Measurements from ENCODE around the gene VAV2. TPM values are rescaled to one million over a fixed set of nuclear protein-coding genes. Genes with fewer than 3 reads are reported as not detected.

VAV2 gene
- total RNA-seq, 3 donors from 2014 or later (not counting 1 experiment from before 2014, with no cell fraction given): 3.9 to 5.1 (median 4.8) TPM

DNA sequence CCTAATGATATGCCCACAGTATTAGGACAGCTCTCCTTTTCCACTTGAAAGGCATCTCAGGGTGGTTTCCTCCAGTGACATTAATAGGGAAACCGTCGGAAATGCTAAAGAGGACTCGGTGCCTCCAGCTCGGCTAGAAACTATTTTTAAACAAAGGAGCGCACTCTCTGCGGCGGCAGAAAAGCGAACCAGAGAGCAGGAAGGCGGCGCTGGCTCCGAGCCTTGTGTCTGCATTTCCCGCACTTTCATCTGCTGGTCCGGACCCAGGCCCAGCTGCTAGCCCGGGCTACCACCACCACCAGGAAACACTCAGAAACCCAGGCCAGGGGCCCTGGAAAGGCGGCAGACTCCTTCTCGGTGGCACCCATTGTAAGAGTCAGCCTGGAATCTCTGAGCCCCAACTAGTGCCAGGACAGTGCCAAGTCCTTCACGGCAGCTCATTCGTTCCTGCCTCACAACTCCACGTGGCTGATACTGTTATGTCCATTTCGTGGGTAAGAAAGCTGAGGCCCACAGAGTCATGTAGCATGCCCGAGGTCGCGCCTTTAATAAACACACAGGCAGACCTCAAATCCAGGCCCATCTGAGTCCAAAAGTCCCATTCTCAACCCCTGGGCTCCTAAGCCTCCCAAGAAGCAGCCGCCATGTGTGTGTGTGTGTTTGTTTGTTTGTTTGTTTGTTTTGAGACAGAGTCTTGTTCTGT is 73.9 kb downstream of the VAV2 start:
- ATAC-seq (no peak), DNase-seq (no peak)
- no peaks in the 10 kb centered on the region for H3K27me3 ChIP-seq (ENCODE audit: control insufficient read depth, insufficient read depth, low read length)
- no peak overlapping the region for H3K4me3 ChIP-seq (ENCODE audit: low read length)
- Mint-ChIP-seq H3K27ac (no peak overlapping the region), H3K9me3 (no peaks in the 10 kb centered on the region), H3K4me3 (no peak overlapping the region), H3K36me3 (no peaks in the 10 kb centered on the region), H3K27me3 (ENCODE audit: low read depth in 2 of 2) (peaks cover 0 to 6% of the 10 kb centered on the region in 2 donors), H3K4me1 (no peaks in the 10 kb centered on the region)
- peaks cover 2% of the 10 kb centered on the region for H3K4me1 ChIP-seq (ENCODE audit: control insufficient read depth, insufficient read depth, low read length)
- no peaks in the 10 kb centered on the region for H3K36me3 ChIP-seq (ENCODE audit: control insufficient read depth, insufficient read depth, low read length)
- no peaks in the 10 kb centered on the region for H3K9me3 ChIP-seq (ENCODE audit: control insufficient read depth, insufficient read depth, low read length)
- 62% methylated on average over 23 of the region's 24 CpGs for WGBS (ENCODE audit: insufficient coverage)
- intact Hi-C loops (cut with micrococcal nuclease): no loop called here
- TF ChIP-seq, protein P1, sequence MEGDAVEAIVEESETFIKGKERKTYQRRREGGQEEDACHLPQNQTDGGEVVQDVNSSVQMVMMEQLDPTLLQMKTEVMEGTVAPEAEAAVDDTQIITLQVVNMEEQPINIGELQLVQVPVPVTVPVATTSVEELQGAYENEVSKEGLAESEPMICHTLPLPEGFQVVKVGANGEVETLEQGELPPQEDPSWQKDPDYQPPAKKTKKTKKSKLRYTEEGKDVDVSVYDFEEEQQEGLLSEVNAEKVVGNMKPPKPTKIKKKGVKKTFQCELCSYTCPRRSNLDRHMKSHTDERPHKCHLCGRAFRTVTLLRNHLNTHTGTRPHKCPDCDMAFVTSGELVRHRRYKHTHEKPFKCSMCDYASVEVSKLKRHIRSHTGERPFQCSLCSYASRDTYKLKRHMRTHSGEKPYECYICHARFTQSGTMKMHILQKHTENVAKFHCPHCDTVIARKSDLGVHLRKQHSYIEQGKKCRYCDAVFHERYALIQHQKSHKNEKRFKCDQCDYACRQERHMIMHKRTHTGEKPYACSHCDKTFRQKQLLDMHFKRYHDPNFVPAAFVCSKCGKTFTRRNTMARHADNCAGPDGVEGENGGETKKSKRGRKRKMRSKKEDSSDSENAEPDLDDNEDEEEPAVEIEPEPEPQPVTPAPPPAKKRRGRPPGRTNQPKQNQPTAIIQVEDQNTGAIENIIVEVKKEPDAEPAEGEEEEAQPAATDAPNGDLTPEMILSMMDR (IDR thresholded peaks at IDR 0.05): no peak
- no peak overlapping the region for H3K27ac ChIP-seq (ENCODE audit: low read length)

GRCh38 chr9:133917375-133917774 is 74.7 kb downstream of the VAV2 start:
- Mint-ChIP-seq H3K4me3 (no peak overlapping the region), H3K4me1 (no peaks in the 10 kb centered on the region), H3K9me3 (no peaks in the 10 kb centered on the region), H3K36me3 (no peaks in the 10 kb centered on the region), H3K27ac (no peak overlapping the region), H3K27me3 (ENCODE audit: low read depth in 2 of 2) (peaks cover 0 to 6% of the 10 kb centered on the region in 2 donors)
- H3K27me3 ChIP-seq (ENCODE audit: control insufficient read depth, insufficient read depth, low read length): no peaks in the 10 kb centered on the region
- TF ChIP-seq, protein P1 (IDR thresholded peaks at IDR 0.05): no peak
- 96% methylated on average over 4 of the region's 5 CpGs for WGBS (ENCODE audit: insufficient coverage)
- intact Hi-C loops (cut with micrococcal nuclease): no loop called here
- H3K4me1 ChIP-seq (ENCODE audit: control insufficient read depth, insufficient read depth, low read length): peaks cover 2% of the 10 kb centered on the region
- no peaks in the 10 kb centered on the region for H3K9me3 ChIP-seq (ENCODE audit: control insufficient read depth, insufficient read depth, low read length)
- no peak overlapping the region for H3K27ac ChIP-seq (ENCODE audit: low read length)
- ATAC-seq (no peak), DNase-seq (no peak)
- no peak overlapping the region for H3K4me3 ChIP-seq (ENCODE audit: low read length)
- no peaks in the 10 kb centered on the region for H3K36me3 ChIP-seq (ENCODE audit: control insufficient read depth, insufficient read depth, low read length)

DNA sequence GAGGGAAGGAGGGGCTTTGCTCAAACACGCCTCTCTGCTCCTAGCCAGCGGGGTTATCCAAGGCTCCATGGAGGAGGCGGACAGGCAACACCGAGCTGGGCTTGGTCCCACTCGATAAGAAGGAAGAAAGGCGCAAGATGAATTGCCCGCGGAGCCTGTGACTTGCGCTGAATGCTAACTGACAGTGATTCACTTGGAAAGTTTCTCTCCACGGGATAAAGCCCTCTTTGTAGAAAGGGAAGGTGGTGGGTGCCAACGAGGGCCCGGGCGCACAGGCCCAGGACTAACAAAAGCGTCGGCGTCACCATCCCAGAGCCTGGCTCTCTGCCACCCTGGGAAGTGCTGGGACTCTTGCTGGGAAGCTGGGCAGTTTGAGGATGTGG is 76.0 kb downstream of the VAV2 start:
- ATAC-seq (no peak), DNase-seq (no peak)
- H3K36me3 ChIP-seq (ENCODE audit: control insufficient read depth, insufficient read depth, low read length): no peaks in the 10 kb centered on the region
- 97% methylated on average over 15 of the region's 16 CpGs for WGBS (ENCODE audit: insufficient coverage)
- Mint-ChIP-seq H3K9me3 (no peaks in the 10 kb centered on the region), H3K27ac (no peak overlapping the region), H3K4me3 (no peak overlapping the region), H3K36me3 (no peaks in the 10 kb centered on the region), H3K27me3 (ENCODE audit: low read depth in 2 of 2) (peaks cover 0 to 6% of the 10 kb centered on the region in 2 donors), H3K4me1 (no peaks in the 10 kb centered on the region)
- no peak overlapping the region for H3K27ac ChIP-seq (ENCODE audit: low read length)
- H3K4me3 ChIP-seq (ENCODE audit: low read length): no peak overlapping the region
- no peaks in the 10 kb centered on the region for H3K9me3 ChIP-seq (ENCODE audit: control insufficient read depth, insufficient read depth, low read length)
- TF ChIP-seq, protein P1 (IDR thresholded peaks at IDR 0.05): no peak
- H3K4me1 ChIP-seq (ENCODE audit: control insufficient read depth, insufficient read depth, low read length): peaks cover 2% of the 10 kb centered on the region
- intact Hi-C loops (cut with micrococcal nuclease): no loop called here
- H3K27me3 ChIP-seq (ENCODE audit: control insufficient read depth, insufficient read depth, low read length): no peaks in the 10 kb centered on the region
